HepG2 (cell line): Measurements from ENCODE around the gene LEMD3. TPM values are rescaled to one million over a fixed set of nuclear protein-coding genes. Genes with fewer than 3 reads are reported as not detected.
A peak's percentile ranks its signal among the peaks of the same experiment; 100 is the strongest.

Source experiments
- CBX2 ChIP-seq, 2 experiments: fragments of 200-600 bp in 1 of 2; sonication (generic); formaldehyde crosslinking in 1 of 2; IDR thresholded peaks; 2 replicates each; pipeline versions ENCODE4 v1.7.0 to v1.8.1; 2018 to 2022; ENCODE audit warnings: low read depth in 2 of 2, low read length in 1 of 2, mild to moderate bottlenecking in 1 of 2, missing genetic modification reagents in 1 of 2
- GATA4 ChIP-seq: sonication (generic); IDR thresholded peaks from 2 replicates; pipeline ENCODE4 v1.6.1; 2016; ENCODE audit warnings: antibody characterized with exemption, low read depth, borderline replicate concordance
- HNRNPUL1 ChIP-seq: fragments of 200-400 bp; formaldehyde crosslinking; IDR thresholded peaks from 2 replicates; pipeline ENCODE4 v1.6.1; 2017; ENCODE audit warnings: low read depth, mild to moderate bottlenecking, low read length, moderate library complexity
- HOXD1 ChIP-seq: sonication (generic); formaldehyde crosslinking; IDR thresholded peaks from 2 replicates; pipeline ENCODE4 v1.5.0; 2020; ENCODE audit warnings: missing genetic modification reagents
- JUND ChIP-seq: sonication (generic); formaldehyde crosslinking; IDR thresholded peaks from 2 replicates; pipeline ENCODE4 v1.8.0; 2022; ENCODE audit warnings: mild to moderate bottlenecking, missing genetic modification reagents
- MXD3 ChIP-seq: IDR thresholded peaks from 2 replicates; pipeline ENCODE4 v1.6.1; 2016; ENCODE audit warnings: mild to moderate bottlenecking, missing biosample characterization, missing genetic modification reagents
- POLR2AphosphoS2 ChIP-seq: IDR thresholded peaks from 2 replicates; pipeline ENCODE4 v1.6.1; 2011; ENCODE audit warnings: low read depth, low read length, improper control_type of control experiment
- PRMT3 ChIP-seq: sonication (generic); formaldehyde crosslinking; IDR thresholded peaks from 2 replicates; pipeline ENCODE4 v1.8.1; 2022; ENCODE audit warnings: low read depth, mild to moderate bottlenecking, moderate library complexity, missing genetic modification reagents, borderline replicate concordance
- RFXANK ChIP-seq: IDR thresholded peaks from 2 replicates; pipeline ENCODE4 v1.6.1; 2016
- THAP9 ChIP-seq: sonication (generic); formaldehyde crosslinking; IDR thresholded peaks from 2 replicates; pipeline ENCODE4; 2020; ENCODE audit warnings: missing genetic modification reagents, mild to moderate bottlenecking, borderline replicate concordance
- ZFP1 ChIP-seq: IDR thresholded peaks from 2 replicates; pipeline ENCODE4 v1.6.1; 2016
- ZNF17 ChIP-seq: sonication (generic); formaldehyde crosslinking; IDR thresholded peaks from 2 replicates; pipeline ENCODE4 v1.5.0; 2020; ENCODE audit warnings: mild to moderate bottlenecking, missing genetic modification reagents
- ZNF260 ChIP-seq: sonication (generic); formaldehyde crosslinking; IDR thresholded peaks from 2 replicates; pipeline ENCODE4 v1.4.0; 2020; ENCODE audit warnings: missing genetic modification reagents, low read depth, mild to moderate bottlenecking, borderline replicate concordance
- ZNF30 ChIP-seq: sonication (generic); formaldehyde crosslinking; IDR thresholded peaks from 2 replicates; pipeline ENCODE4 v1.5.0; 2020; ENCODE audit warnings: mild to moderate bottlenecking, missing genetic modification reagents
- ZNF496 ChIP-seq: sonication (generic); formaldehyde crosslinking; IDR thresholded peaks from 2 replicates; pipeline ENCODE4 v1.8.1; 2023; ENCODE audit warnings: mild to moderate bottlenecking, moderate library complexity, missing genetic modification reagents; ENCODE audit not compliant: insufficient replicate concordance
- ZNF512 ChIP-seq: sonication (generic); formaldehyde crosslinking; IDR thresholded peaks from 2 replicates; pipeline ENCODE4 v1.4.0; 2020; ENCODE audit warnings: mild to moderate bottlenecking, missing genetic modification reagents
- ZNF543 ChIP-seq: sonication (generic); formaldehyde crosslinking; IDR thresholded peaks from 2 replicates; pipeline ENCODE4 v1.4.0; 2020; ENCODE audit warnings: mild to moderate bottlenecking, missing genetic modification reagents
- ZNF549 ChIP-seq: sonication (generic); formaldehyde crosslinking; IDR thresholded peaks from 2 replicates; pipeline ENCODE4 v1.5.0; 2020; ENCODE audit warnings: missing genetic modification reagents
- ZNF597 ChIP-seq: sonication (generic); formaldehyde crosslinking; IDR thresholded peaks from 2 replicates; pipeline ENCODE4 v1.5.0; 2020; ENCODE audit warnings: missing genetic modification reagents
- ZNF766 ChIP-seq: sonication (generic); formaldehyde crosslinking; IDR thresholded peaks from 2 replicates; pipeline ENCODE4 v1.5.0; 2020; ENCODE audit warnings: missing genetic modification reagents, borderline replicate concordance
- ZNF792 ChIP-seq: IDR thresholded peaks from 2 replicates; pipeline ENCODE4 v1.6.1; 2016
- polyA plus RNA-seq, 8 experiments: library from polyadenylated mRNA; depleted of rRNA in 3 of 8; stranded (reverse) in 7 of 8; unstranded in 1 of 8; fragments of >200 nt; fragmentation: Illumina TruSeq in 4 of 8; extraction: Trizol in 4 of 8; gene quantifications; 2 replicates each; pipeline versions ENCODE4 v1.2.1 to v1.2.3, GENCODE V29; 2011 to 2016; ENCODE audit warnings: low read depth in 4 of 8, missing spikeins in 1 of 8, mixed read lengths in 1 of 8; ENCODE audit not compliant: insufficient read depth in 1 of 8
- total RNA-seq, 5 experiments: library from RNA; depleted of rRNA; stranded (reverse); fragments of >200 nt; fragmentation: Illumina TruSeq; extraction: Trizol; gene quantifications; 2 replicates each; pipeline ENCODE4 v1.2.3, GENCODE V29; 2016; ENCODE audit warnings: low read depth in 1 of 5
- TF ChIP-seq, protein P1 (sequence below): IDR thresholded peaks from 2 replicates; pipeline ENCODE4 v1.6.1; 2016; ENCODE audit warnings: missing biosample characterization, missing genetic modification reagents, low read depth

Gene LEMD3
- total and polyA plus RNA-seq, 2 of the 13 experiments (the other 11 are each of a cell fraction or from before 2014, with no cell fraction given): 9.3 to 18.7 TPM

DNA sequence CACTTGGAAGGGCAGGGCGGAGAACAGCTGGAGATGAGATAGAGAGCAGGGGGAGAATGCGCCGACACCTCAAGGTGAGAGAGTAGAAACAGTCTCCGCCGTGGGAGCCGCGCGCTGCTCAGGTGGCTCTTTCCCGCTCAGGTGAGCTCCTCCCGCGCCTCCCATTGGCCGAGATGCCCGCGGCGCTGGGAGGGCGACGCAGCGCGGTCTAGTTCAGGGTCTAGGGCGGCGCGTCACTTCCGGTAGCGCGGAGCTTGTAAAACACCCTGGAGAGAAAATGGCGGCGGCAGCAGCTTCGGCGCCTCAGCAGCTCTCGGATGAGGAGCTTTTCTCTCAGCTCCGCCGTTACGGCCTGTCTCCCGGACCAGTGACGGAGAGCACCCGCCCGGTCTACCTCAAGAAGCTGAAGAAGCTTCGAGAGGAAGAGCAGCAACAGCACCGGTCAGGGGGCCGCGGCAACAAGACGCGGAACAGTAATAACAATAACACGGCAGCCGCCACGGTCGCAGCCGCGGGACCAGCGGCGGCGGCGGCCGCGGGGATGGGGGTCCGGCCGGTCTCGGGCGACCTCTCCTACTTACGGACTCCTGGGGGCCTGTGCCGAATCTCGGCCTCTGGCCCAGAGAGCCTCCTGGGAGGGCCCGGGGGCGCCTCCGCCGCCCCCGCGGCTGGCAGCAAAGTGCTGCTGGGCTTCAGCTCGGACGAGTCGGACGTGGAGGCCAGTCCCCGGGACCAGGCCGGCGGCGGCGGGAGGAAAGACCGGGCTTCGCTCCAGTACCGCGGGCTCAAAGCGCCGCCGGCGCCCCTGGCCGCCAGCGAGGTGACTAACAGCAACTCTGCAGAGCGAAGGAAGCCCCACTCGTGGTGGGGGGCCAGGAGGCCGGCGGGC, at the start of gene LEMD3 (continued):
- peak; percentile 94 for TF ChIP-seq RFXANK
- peak; percentile 50; the same call in 1 of the 2 replicates for TF ChIP-seq GATA4
- TF ChIP-seq ZFP1 (CRISPR knock-in tag): peak; percentile 84; the same call in 1 of the 2 replicates
- peak; percentile 99 for TF ChIP-seq ZNF30 (CRISPR knock-in tag)
- peak; percentile 96 for TF ChIP-seq HOXD1
- peak; percentile 99 for TF ChIP-seq ZNF543 (CRISPR knock-in tag)
- no peak for TF ChIP-seq POLR2AphosphoS2
- peak; percentile 99 for TF ChIP-seq ZNF792 (CRISPR knock-in tag)
- TF ChIP-seq THAP9: peak; percentile 97
- TF ChIP-seq CBX2 (IDR thresholded peaks at IDR 0.05; ENCODE audit: low read depth, low read length): no peak
- TF ChIP-seq CBX2 (CRISPR knock-in tag; IDR thresholded peaks at IDR 0.05; ENCODE audit: low read depth): peak; percentile 94
- peak; percentile 100; the same call in 1 of the 2 replicates for TF ChIP-seq ZNF766 (CRISPR knock-in tag)
- TF ChIP-seq, protein P1, sequence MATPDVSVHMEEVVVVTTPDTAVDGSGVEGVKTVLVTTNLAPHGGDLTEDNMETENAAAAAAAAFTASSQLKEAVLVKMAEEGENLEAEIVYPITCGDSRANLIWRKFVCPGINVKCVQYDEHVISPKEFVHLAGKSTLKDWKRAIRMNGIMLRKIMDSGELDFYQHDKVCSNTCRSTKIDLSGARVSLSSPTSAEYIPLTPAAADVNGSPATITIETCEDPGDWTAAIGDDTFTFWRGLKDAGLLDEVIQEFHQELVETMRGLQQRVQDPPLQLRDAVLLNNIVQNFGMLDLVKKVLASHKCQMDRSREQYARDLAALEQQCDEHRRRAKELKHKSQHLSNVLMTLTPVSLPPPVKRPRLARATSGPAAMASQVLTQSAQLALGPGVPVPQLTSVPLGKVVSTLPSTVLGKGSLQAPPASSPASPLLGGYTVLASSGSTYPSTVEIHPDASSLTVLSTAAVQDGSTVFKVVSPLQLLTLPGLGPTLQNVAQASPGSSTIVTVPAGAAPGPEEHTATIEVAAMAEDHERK (CRISPR knock-in tag): peak; percentile 82
- TF ChIP-seq ZNF260: peak; percentile 92; the same call in 1 of the 2 replicates
- 0 out of 2 replicates have a peak, but pooled peaks have one; percentile 93 for TF ChIP-seq ZNF17 (CRISPR knock-in tag)
- TF ChIP-seq ZNF512 (CRISPR knock-in tag): peak; percentile 89; the same call in 1 of the 2 replicates
- TF ChIP-seq ZNF496 (CRISPR knock-in tag): peak; percentile 20
- no peak for TF ChIP-seq HNRNPUL1
- no peak for TF ChIP-seq ZNF549 (CRISPR knock-in tag)
- no peak for TF ChIP-seq ZNF597
- peak; percentile 98; the same call in 1 of the 2 replicates for TF ChIP-seq PRMT3 (CRISPR knock-in tag)
- TF ChIP-seq JUND: peak; percentile 86
- TF ChIP-seq MXD3: peak; percentile 99
